ENCODE results near the gene PHACTR2.

The PHACTR2 gene

DNA sequence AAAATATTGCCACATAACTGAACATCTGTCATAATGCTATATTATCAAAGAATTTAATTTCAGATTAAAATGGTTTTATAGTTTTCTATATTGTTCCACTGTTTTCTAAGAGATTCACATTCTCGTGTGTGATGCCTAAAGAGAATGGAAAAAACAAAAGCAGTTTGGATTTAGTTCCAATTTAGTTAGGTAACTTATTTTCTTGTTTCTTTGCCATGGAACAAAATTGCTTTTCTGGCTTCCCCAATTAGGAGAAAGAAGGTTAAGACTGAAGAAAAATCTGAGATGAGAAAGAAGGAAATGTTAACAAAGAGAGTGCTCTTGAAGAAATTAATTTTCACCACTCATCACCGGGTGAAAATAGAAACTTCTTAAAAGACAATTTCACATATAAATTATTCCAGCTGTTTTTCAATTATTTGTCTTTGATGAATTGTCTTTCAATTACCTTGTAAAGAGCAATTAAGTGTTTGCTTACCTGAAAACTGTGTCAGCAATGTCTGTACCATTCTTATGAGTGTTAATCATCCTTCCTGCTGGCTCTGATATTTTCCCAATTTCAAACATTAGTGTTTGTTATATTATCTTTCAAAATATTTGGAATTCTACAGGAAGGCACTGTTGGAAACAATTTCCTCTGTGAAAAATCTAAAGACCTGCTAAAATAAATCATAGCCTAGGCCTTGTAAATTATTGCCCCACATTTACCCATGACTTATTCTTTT, 19.5 kb downstream of the PHACTR2 start:
- Histone ChIP-seq H3K4ac (ENCODE audit: low read depth, low read length) (no peak overlapping the region), H3K27ac (ENCODE audit: low read depth, low read length) (no peak overlapping the region), H2BK120ac (ENCODE audit: insufficient read depth, low read length, poor library complexity) (no peak overlapping the region), H3K4me1 (ENCODE audit: control insufficient read depth in 1 of 2, insufficient read depth in 2 of 2, low read length in 2 of 2) (peaks cover 0 to 5% of the 10 kb centered on the region in 2 experiments), H4K8ac (ENCODE audit: low read depth, low read length) (no peak overlapping the region), H3K14ac (ENCODE audit: low read length) (no peak overlapping the region), H3K4me2 (ENCODE audit: low read length) (no peak overlapping the region), H2BK5ac (ENCODE audit: low read depth, low read length, poor library complexity) (no peak overlapping the region), H2AK5ac (ENCODE audit: low read length) (no peak overlapping the region), H3K9ac (ENCODE audit: low read length) (no peak overlapping the region), H3K4me3 (ENCODE audit: low read depth, low read length) (no peak overlapping the region), H3K36me3 (ENCODE audit: control insufficient read depth in 1 of 2, insufficient read depth in 2 of 2, low read length in 2 of 2) (peaks cover 0 to 6% of the 10 kb centered on the region in 2 experiments), H3K23ac (ENCODE audit: low read length) (no peak overlapping the region), H2BK12ac (ENCODE audit: low read length) (no peak overlapping the region), H3K9me3 (ENCODE audit: insufficient read depth, low read depth, low read length) (no peaks in the 10 kb centered on the region), H3K27me3 (ENCODE audit: insufficient read depth, low read length) (no peaks in the 10 kb centered on the region), H3K79me2 (ENCODE audit: control insufficient read depth, insufficient read depth, low read length, poor library complexity) (peaks cover 2% of the 10 kb centered on the region), H3K79me1 (ENCODE audit: low read length) (no peaks in the 10 kb centered on the region), H4K12ac (ENCODE audit: low read depth, low read length) (no peak overlapping the region), H4K91ac (ENCODE audit: low read depth, low read length) (no peak overlapping the region), H3K18ac (ENCODE audit: low read length) (no peak overlapping the region), H2AFZ (ENCODE audit: insufficient read depth, low read length, poor library complexity) (no peak overlapping the region)
- no CpG with 5 or more reads among the region's 2 CpGs for WGBS (ENCODE audit: extremely low coverage, insufficient coverage, insufficient read length)
- no peak for DNase-seq

- Histone ChIP-seq H3K4ac (ENCODE audit: low read depth, low read length) (peak overlapping the region; percentile 3), H3K18ac (ENCODE audit: low read length) (no peak overlapping the region), H3K79me2 (ENCODE audit: control insufficient read depth, insufficient read depth, low read length, poor library complexity) (no peaks in the 10 kb centered on the region), H3K9ac (ENCODE audit: low read length) (no peak overlapping the region), H2BK5ac (ENCODE audit: low read depth, low read length, poor library complexity) (no peak overlapping the region), H3K9me3 (ENCODE audit: insufficient read depth, low read depth, low read length) (no peaks in the 10 kb centered on the region), H2BK120ac (ENCODE audit: insufficient read depth, low read length, poor library complexity) (no peak overlapping the region), H4K12ac (ENCODE audit: low read depth, low read length) (no peak overlapping the region), H4K91ac (ENCODE audit: low read depth, low read length) (no peak overlapping the region), H3K36me3 (ENCODE audit: control insufficient read depth in 1 of 2, insufficient read depth in 2 of 2, low read length in 2 of 2) (peaks cover 0 to 6% of the 10 kb centered on the region in 2 experiments), H3K4me3 (ENCODE audit: low read depth, low read length) (no peak overlapping the region), H4K8ac (ENCODE audit: low read depth, low read length) (no peak overlapping the region), H3K4me2 (ENCODE audit: low read length) (no peak overlapping the region), H3K79me1 (ENCODE audit: low read length) (no peaks in the 10 kb centered on the region), H3K27me3 (ENCODE audit: insufficient read depth, low read length) (no peaks in the 10 kb centered on the region), H3K4me1 (ENCODE audit: control insufficient read depth in 1 of 2, insufficient read depth in 2 of 2, low read length in 2 of 2) (peaks cover 0 to 3% of the 10 kb centered on the region in 2 experiments), H2BK12ac (ENCODE audit: low read length) (no peak overlapping the region), H3K23ac (ENCODE audit: low read length) (peak overlapping the region; percentile 68), H3K27ac (ENCODE audit: low read depth, low read length) (no peak overlapping the region), H3K14ac (ENCODE audit: low read length) (no peak overlapping the region), H2AK5ac (ENCODE audit: low read length) (no peak overlapping the region), H2AFZ (ENCODE audit: insufficient read depth, low read length, poor library complexity) (no peak overlapping the region)
- no CpG with 5 or more reads among the region's 3 CpGs for WGBS (ENCODE audit: extremely low coverage, insufficient coverage, insufficient read length)
- no peak for DNase-seq
Observed at GRCh38 chr6:143698329-143698728, 20.6 kb downstream of the PHACTR2 start.

GRCh38 chr6:143698759-143699429, 21.1 kb downstream of the PHACTR2 start:
- H3K27ac ChIP-seq (ENCODE audit: low read depth, low read length): no peak overlapping the region
- H4K8ac ChIP-seq (ENCODE audit: low read depth, low read length): no peak overlapping the region
- H3K9me3 ChIP-seq (ENCODE audit: insufficient read depth, low read depth, low read length): no peaks in the 10 kb centered on the region
- no peak overlapping the region for H3K14ac ChIP-seq (ENCODE audit: low read length)
- H4K12ac ChIP-seq (ENCODE audit: low read depth, low read length): no peak overlapping the region
- no CpG with 5 or more reads among the region's 8 CpGs for WGBS (ENCODE audit: extremely low coverage, insufficient coverage, insufficient read length)
- H3K23ac ChIP-seq (ENCODE audit: low read length): peak overlapping the region; percentile 68
- no peak for DNase-seq
- H3K4me2 ChIP-seq (ENCODE audit: low read length): no peak overlapping the region
- H3K36me3 ChIP-seq (ENCODE audit: control insufficient read depth in 1 of 2, insufficient read depth in 2 of 2, low read length in 2 of 2): peaks cover 0 to 6% of the 10 kb centered on the region in 2 experiments
- no peak overlapping the region for H2BK12ac ChIP-seq (ENCODE audit: low read length)
- no peak overlapping the region for H3K9ac ChIP-seq (ENCODE audit: low read length)
- H3K79me1 ChIP-seq (ENCODE audit: low read length): no peaks in the 10 kb centered on the region
- peaks cover 0 to 3% of the 10 kb centered on the region in 2 experiments for H3K4me1 ChIP-seq (ENCODE audit: control insufficient read depth in 1 of 2, insufficient read depth in 2 of 2, low read length in 2 of 2)
- no peaks in the 10 kb centered on the region for H3K27me3 ChIP-seq (ENCODE audit: insufficient read depth, low read length)
- H3K4me3 ChIP-seq (ENCODE audit: low read depth, low read length): no peak overlapping the region
- H2BK5ac ChIP-seq (ENCODE audit: low read depth, low read length, poor library complexity): no peak overlapping the region
- H3K79me2 ChIP-seq (ENCODE audit: control insufficient read depth, insufficient read depth, low read length, poor library complexity): no peaks in the 10 kb centered on the region
- no peak overlapping the region for H2AK5ac ChIP-seq (ENCODE audit: low read length)
- H2BK120ac ChIP-seq (ENCODE audit: insufficient read depth, low read length, poor library complexity): no peak overlapping the region
- no peak overlapping the region for H4K91ac ChIP-seq (ENCODE audit: low read depth, low read length)
- no peak overlapping the region for H3K18ac ChIP-seq (ENCODE audit: low read length)
- no peak overlapping the region for H3K4ac ChIP-seq (ENCODE audit: low read depth, low read length)
- H2AFZ ChIP-seq (ENCODE audit: insufficient read depth, low read length, poor library complexity): no peak overlapping the region

DNA sequence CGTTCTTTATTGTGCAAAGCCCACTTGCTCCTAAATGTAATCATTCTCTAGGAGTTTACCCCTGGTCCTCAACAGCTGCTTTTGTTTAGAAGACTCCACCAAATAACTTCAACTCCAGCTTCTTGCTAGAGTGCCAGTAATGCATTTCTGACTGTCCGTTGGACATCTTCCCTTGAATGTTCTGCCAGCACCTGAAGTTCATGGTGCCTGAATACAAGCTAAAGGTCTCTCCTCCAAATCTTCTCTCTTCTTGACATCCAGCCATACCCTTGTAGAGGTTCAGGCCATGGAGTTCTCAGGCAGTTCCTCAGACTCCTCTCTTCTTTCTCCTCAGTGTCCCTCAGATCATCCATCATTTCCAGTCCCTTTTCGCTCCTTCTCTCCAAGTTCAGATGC, 21.7 kb downstream of the PHACTR2 start:
- Histone ChIP-seq H3K14ac (ENCODE audit: low read length) (no peak overlapping the region), H4K12ac (ENCODE audit: low read depth, low read length) (no peak overlapping the region), H3K9ac (ENCODE audit: low read length) (no peak overlapping the region), H3K4me3 (ENCODE audit: low read depth, low read length) (no peak overlapping the region), H3K79me2 (ENCODE audit: control insufficient read depth, insufficient read depth, low read length, poor library complexity) (no peaks in the 10 kb centered on the region), H2BK12ac (ENCODE audit: low read length) (no peak overlapping the region), H2BK5ac (ENCODE audit: low read depth, low read length, poor library complexity) (no peak overlapping the region), H3K18ac (ENCODE audit: low read length) (no peak overlapping the region), H2BK120ac (ENCODE audit: insufficient read depth, low read length, poor library complexity) (no peak overlapping the region), H2AK5ac (ENCODE audit: low read length) (no peak overlapping the region), H3K27me3 (ENCODE audit: insufficient read depth, low read length) (no peaks in the 10 kb centered on the region), H3K4ac (ENCODE audit: low read depth, low read length) (no peak overlapping the region), H3K23ac (ENCODE audit: low read length) (no peak overlapping the region), H3K27ac (ENCODE audit: low read depth, low read length) (no peak overlapping the region), H3K79me1 (ENCODE audit: low read length) (no peaks in the 10 kb centered on the region), H4K91ac (ENCODE audit: low read depth, low read length) (no peak overlapping the region), H3K9me3 (ENCODE audit: insufficient read depth, low read depth, low read length) (no peaks in the 10 kb centered on the region), H2AFZ (ENCODE audit: insufficient read depth, low read length, poor library complexity) (no peak overlapping the region), H3K36me3 (ENCODE audit: control insufficient read depth in 1 of 2, insufficient read depth in 2 of 2, low read length in 2 of 2) (peaks cover 0 to 6% of the 10 kb centered on the region in 2 experiments), H3K4me1 (ENCODE audit: control insufficient read depth in 1 of 2, insufficient read depth in 2 of 2, low read length in 2 of 2) (peaks cover 0 to 3% of the 10 kb centered on the region in 2 experiments), H3K4me2 (ENCODE audit: low read length) (no peak overlapping the region), H4K8ac (ENCODE audit: low read depth, low read length) (no peak overlapping the region)
- no CpG with 5 or more reads among the region's 3 CpGs for WGBS (ENCODE audit: extremely low coverage, insufficient coverage, insufficient read length)
- no peak for DNase-seq

Measured in trophoblast cell (in vitro differentiated cells and primary cell).